NCI-H1105 (cell line): ENCODE results near the gene VPS13C.

Experiments
- DNase-seq: peaks from one replicate; lab custom pipeline; 2025; lab: John Stamatoyannopoulos, UW

The VPS13C gene

DNA sequence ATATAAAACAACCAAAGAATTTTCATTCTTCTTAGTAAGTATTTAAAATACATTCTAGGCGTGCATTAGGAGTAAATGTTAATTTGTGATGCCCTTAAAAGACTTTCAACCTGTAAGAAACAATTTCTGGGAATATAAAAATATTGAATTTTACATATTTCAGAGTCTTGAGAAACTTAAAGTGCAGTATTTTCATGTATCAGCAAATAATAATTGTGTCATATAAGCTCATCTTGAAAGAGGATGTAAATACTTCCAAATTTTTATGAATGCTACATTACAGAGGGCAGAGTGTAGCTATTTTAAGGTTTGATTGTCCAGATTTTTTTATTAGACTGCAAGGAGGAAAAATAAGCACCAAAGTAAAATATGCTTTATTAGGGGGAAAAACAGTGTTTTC is 207.1 kb downstream of the VPS13C start:
- no peak for DNase-seq

- DNase-seq: no peak
These were observed 208.3 kb downstream of the VPS13C start for GRCh38 chr15:61851955-61852354.

DNA sequence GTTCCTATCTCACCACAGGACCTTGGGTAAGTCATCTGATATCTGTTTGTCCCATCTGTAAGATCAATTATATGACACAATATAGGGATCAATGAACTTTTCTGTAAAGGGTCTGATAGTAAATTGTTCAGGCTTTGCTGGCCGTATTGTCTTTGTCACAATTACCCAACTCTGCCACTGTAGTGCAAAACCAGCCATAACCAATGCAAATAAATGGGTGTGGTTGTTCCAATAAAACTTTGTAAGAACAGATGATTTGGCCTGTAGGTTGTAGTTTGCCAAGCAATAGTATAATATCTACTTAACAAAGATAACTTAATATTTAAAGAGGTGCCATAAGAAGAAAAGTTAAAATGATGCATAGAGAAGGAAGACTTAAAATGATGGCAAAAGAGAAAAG is 210.8 kb downstream of the VPS13C start:
- DNase-seq: no peak

GRCh38 chr15:61841466-61841865 is 218.8 kb downstream of the VPS13C start:
- DNase-seq: no peak

GRCh38 chr15:61840090-61840489 is 220.2 kb downstream of the VPS13C start:
- no peak for DNase-seq

GRCh38 chr15:61839546-61839945 is 220.7 kb downstream of the VPS13C start:
- DNase-seq: no peak

DNA sequence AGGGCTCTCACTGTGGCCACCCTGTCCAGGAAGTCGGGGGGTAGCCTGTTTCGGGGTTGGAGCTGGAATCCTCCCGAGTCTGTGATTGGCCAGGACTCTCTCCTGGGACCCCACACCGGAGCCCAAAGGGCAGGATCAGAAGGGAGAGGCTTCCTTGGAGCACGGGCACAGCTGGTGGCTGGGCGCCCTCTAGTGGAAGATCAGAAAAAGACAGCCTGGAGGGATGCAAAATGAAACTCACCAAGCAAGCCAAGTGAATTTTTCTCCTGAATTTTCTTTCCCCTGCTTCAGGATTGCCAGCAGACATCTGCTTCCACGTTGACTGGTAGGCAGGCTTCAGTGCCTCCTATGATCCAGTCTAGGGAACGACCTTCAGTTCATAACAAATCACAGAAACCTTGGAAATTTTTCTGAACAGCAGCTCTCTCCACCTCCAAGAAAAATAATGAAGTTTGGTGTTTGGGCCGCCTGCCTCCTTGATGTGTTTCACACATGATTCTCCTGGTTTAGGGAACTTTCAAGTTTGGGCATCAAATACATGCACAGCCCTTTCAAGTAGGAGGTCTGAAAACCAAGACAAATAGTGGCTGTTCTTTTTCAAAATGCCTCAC is 224.6 kb downstream of the VPS13C start:
- DNase-seq: peak; percentile 57

DNA sequence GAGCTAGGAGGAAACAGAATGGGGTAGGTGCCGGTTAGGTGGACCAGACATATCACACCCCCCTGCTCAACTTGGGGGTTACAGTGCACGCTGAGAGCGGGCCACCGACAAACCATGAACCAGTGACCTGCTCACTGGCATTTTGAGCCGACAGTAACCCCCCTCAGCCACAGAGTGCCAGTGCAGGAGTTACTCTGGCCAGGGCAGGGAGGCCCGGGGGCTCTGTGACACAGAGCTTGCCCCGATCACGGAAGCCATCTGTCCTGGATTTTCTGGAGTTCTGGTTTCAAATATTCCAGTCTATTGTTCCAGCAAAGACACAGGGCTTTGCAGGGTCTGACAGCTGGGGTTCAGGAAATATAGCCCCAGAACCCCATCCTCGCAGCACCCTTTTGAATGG is 225.2 kb downstream of the VPS13C start:
- DNase-seq: no peak

- peak; percentile 77 for DNase-seq
These were observed 226.1 kb downstream of the VPS13C start for GRCh38 chr15:61834076-61834697.

DNA sequence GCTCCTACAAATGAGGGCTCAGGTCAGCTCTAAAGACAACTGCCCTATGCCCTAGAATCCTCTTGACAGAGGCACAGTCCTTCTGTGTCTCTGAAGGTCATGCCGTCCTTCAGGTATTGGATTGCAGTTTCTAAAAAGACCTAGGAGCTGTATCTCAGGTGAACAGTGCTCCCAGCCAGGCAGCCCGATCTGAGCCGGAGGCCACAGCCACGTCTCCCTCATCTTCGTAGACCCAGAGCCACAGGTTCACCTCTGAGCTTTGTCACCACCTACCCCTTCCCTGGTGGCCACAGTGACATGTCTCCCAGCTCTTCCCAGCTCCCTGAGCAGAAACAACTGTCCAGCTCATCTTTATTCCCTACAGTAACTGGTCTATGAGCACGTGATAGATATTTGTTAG is 228.0 kb downstream of the VPS13C start:
- no peak for DNase-seq

DNA sequence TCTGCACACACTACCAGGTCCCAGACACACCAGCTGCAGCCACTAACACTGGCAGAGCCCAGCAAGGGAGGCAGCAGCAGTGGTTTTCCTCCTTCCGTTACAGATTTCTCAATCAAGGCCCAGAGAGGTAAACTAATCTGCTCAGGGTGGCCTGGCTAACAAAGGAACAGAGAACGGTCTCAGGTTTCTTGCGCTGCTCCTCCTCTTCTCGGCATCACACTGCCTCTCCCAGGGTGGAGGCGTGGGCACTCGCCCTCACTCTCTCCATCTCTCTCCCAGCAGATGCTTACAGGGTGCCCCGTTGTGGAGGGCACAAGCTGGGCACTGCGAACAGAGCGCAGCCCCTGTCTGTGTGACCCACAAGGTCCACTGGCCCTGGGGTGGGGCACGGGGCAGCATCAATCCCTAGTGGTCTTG is 228.7 kb downstream of the VPS13C start:
- no peak for DNase-seq

DNA sequence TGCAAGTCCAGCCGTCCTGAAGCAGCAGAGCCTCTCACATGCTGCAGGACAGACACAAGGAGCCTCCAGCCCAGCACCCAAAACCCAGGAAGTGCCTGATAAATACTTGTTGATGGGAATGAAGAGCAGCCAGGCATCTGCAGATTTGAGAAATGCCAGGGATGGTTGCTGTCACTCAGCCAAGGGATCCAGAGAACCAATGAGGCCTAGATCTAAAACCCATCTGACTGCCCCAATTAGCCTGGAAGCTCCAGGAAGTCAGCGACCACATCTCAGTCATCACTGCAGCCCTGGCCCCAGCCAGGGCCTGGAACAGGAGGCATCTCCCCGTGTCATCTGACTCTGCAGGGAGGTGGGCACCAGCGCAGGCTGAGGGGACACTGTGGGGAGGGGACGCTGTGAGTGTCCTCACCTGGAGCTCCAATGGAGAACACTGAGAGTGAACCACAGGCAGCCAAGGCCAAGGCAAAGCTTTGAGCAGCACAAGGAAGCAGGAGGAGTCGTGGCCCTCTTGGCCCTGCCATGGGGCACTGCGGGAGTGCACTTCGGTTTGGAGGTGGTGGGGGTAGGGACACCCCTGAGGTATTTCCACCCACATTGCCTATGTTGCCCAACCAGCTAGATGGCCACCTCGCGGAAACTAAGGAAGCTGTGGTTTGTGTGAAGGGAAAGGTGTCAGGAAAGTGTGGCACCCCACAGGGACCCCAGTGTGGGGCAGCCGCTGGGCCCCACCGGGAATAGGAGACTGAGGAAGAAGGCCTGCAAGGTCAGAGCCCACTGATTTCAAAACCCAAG is 229.5 kb downstream of the VPS13C start:
- DNase-seq: no peak

GRCh38 chr15:61829514-61829889 is 230.7 kb downstream of the VPS13C start:
- no peak for DNase-seq

GRCh38 chr15:61828860-61829513 is 231.3 kb downstream of the VPS13C start:
- DNase-seq: no peak

DNA sequence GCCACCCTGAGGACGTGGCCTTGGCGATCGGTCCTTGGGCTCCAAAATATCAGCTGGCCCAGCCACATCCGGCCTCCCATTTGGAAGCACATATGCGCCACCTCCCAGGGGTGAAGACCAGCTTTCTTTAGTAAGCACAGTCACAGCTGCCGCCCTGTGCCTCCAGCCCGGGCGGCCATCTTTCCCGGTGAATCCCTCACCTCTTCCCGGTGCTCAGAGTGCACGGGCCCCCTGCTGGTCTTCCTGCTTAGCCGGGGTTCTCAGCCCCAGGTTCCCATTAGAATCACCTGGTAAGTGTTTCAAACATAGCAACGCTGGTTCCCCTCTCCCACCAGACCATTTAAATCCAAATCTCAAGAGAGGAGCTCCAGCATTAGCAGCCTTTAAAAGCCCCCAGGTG is 232.2 kb downstream of the VPS13C start:
- DNase-seq: no peak

DNA sequence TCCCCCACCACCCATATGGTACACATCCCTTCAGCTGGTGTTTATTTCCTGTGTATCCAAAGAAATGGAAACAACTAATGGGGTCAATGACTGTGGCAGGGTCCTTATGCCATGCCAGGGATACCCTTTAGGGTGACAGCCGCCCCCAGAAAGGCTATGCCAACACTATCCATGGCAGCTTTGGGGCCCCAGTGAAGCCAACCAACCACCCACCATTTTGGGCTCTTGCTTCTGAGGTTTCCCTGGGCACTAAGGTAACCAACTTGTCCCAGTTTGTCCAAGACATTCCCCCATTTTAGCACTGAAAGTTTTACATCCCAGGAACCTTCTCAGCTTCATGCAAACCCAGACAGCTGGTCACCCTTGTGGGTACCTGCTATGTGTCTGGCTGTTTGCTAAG is 233.1 kb downstream of the VPS13C start:
- no peak for DNase-seq

DNA sequence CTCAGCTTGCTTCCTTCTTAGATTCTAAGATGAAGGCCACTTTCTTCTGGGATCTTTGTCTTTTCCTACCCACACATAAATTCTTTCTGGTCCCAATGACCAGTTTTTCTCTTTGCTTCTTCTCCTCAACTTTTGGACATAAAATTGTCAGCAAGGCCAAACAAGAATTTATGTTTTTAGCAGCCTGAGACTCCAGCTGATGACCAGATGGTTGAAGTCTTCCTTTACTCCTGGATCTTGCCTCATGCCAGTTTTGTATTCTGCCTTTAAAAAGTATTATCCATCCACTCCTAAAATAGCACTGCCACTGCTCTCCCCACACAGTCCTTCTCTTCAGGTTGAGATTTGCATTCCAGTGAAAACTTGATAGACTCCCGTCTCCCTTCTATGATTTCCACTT is 236.0 kb downstream of the VPS13C start:
- no peak for DNase-seq

- no peak for DNase-seq
These were observed 237.7 kb downstream of the VPS13C start for GRCh38 chr15:61822511-61822910.

- no peak for DNase-seq
These were observed 239.3 kb downstream of the VPS13C start for GRCh38 chr15:61820951-61821350.

DNA sequence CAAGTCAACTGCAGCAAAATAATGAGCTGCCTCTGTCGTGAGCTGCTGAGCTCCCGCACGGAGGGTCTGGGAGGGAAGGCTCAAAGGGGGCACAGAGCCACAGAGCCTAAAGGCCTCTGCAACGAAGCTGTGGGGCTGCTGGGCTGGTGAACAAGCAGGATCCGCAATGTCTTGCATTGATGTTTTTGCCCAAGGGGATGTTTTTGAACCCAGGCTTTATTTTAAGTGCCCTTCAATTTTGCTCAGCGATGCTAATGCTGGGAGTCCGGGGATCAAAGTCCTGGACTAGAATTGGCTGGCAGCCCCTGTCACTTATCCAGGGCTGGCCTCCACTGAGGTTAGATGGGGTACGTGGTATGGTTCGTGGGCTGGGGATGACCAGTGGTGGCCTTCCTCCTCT is 240.0 kb downstream of the VPS13C start:
- DNase-seq: no peak

- no peak for DNase-seq
These were observed 240.9 kb downstream of the VPS13C start for GRCh38 chr15:61819386-61819785.

DNA sequence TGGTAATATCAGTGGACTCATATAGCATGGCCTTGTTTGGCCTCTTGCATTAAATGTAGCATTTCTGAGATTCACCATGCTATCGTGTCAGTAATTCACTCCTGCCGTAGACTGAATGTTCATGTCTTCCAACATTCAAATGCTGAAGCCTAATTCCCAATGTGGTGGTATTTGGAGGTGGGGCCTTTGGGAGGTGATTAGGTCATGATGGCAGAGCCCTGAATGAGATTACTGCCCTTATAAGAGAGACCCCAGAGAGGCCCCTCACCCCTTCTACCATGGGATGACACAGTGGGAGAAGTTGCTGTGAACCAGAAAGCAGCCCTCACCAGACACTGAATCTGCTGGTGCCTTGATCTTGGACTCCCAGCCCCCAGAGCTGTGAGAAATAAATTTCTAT is 241.4 kb downstream of the VPS13C start:
- DNase-seq: no peak

- no peak for DNase-seq
These were observed 243.4 kb downstream of the VPS13C start for GRCh38 chr15:61816856-61817255.
